Skeletal muscle satellite cell (primary cell): Measurements from ENCODE around the gene DNASE1L1.

Source experiments
- H3K27me3 ChIP-seq: 2 replicates; pipeline ENCODE4 v1.7.0; 2013; ENCODE audit warnings: low read length; ENCODE audit not compliant: control insufficient read depth, insufficient read depth
- H3K36me3 ChIP-seq: 2 replicates; pipeline ENCODE4 v1.7.0; 2013; ENCODE audit warnings: mild to moderate bottlenecking, control low read depth, low read length; ENCODE audit not compliant: insufficient read depth
- H3K4me1 ChIP-seq: 2 replicates; pipeline ENCODE4 v1.7.0; 2013; ENCODE audit warnings: low read length; ENCODE audit not compliant: control insufficient read depth, insufficient read depth
- H3K4me2 ChIP-seq: 2 replicates; pipeline ENCODE4 v1.7.0; 2013; ENCODE audit warnings: mild to moderate bottlenecking, low read length
- H3K4me3 ChIP-seq: 2 replicates; pipeline ENCODE4 v1.7.0; 2013; ENCODE audit warnings: low read length
- H3K9ac ChIP-seq: 2 replicates; pipeline ENCODE4 v1.7.0; 2013; ENCODE audit warnings: mild to moderate bottlenecking, low read depth, low read length, moderate library complexity
- H3K9me3 ChIP-seq: replicated peaks from 2 replicates; pipeline ENCODE4 v1.7.0; 2013; ENCODE audit warnings: mild to moderate bottlenecking, control low read depth, low read length

Gene DNASE1L1

GRCh38 chrX:154370300-154371016 lies 38.6 kb downstream of the DNASE1L1 start:
- Histone ChIP-seq H3K4me1 (peaks cover 51% of the 10 kb centered on the region), H3K27me3 (no peaks in the 10 kb centered on the region), H3K9me3 (no peaks in the 10 kb centered on the region)

GRCh38 chrX:154369449-154370299 lies 39.4 kb downstream of the DNASE1L1 start:
- peak overlapping the region; percentile 99 for H3K9ac ChIP-seq
- H3K27me3 ChIP-seq, result no peaks in the 10 kb centered on the region
- peaks cover 48% of the 10 kb centered on the region for H3K4me1 ChIP-seq
- peaks cover 48% of the 10 kb centered on the region for H3K36me3 ChIP-seq
- H3K4me3 ChIP-seq, result peak overlapping the region; percentile 98
- peak overlapping the region; percentile 90 for H3K4me2 ChIP-seq
- no peaks in the 10 kb centered on the region for H3K9me3 ChIP-seq

More at GRCh38 chrX:154370300-154371016, 38.6 kb downstream of the DNASE1L1 start:
- Histone ChIP-seq H3K9ac (peak overlapping the region; percentile 96), H3K4me2 (peak overlapping the region; percentile 86), H3K36me3 (peaks cover 41% of the 10 kb centered on the region), H3K4me3 (peak overlapping the region; percentile 98)

GRCh38 chrX:154368630-154369448 lies 40.2 kb downstream of the DNASE1L1 start:
- peaks cover 57% of the 10 kb centered on the region for H3K36me3 ChIP-seq
- peak overlapping the region; percentile 99 for H3K9ac ChIP-seq
- H3K4me1 ChIP-seq, result peaks cover 45% of the 10 kb centered on the region
- H3K9me3 ChIP-seq, result no peaks in the 10 kb centered on the region
- H3K4me3 ChIP-seq, result peak overlapping the region; percentile 78
- no peaks in the 10 kb centered on the region for H3K27me3 ChIP-seq
- peak overlapping the region; percentile 90 for H3K4me2 ChIP-seq

GRCh38 chrX:154367474-154368308 lies 41.4 kb downstream of the DNASE1L1 start:
- Histone ChIP-seq H3K9ac (peak overlapping the region; percentile 99), H3K4me1 (peaks cover 37% of the 10 kb centered on the region), H3K9me3 (no peaks in the 10 kb centered on the region), H3K36me3 (peaks cover 63% of the 10 kb centered on the region), H3K4me3 (peak overlapping the region; percentile 78), H3K4me2 (peak overlapping the region; percentile 90), H3K27me3 (no peaks in the 10 kb centered on the region)

GRCh38 chrX:154366666-154367055 lies 42.4 kb downstream of the DNASE1L1 start:
- Histone ChIP-seq H3K4me1 (peaks cover 29% of the 10 kb centered on the region), H3K9me3 (no peaks in the 10 kb centered on the region), H3K9ac (peak overlapping the region; percentile 99), H3K27me3 (no peaks in the 10 kb centered on the region), H3K4me3 (peak overlapping the region; percentile 78), H3K36me3 (peaks cover 73% of the 10 kb centered on the region), H3K4me2 (peak overlapping the region; percentile 90)

- Histone ChIP-seq H3K36me3 (peaks cover 79% of the 10 kb centered on the region), H3K9me3 (no peaks in the 10 kb centered on the region), H3K4me1 (peaks cover 29% of the 10 kb centered on the region), H3K9ac (peak overlapping the region; percentile 99), H3K4me2 (peak overlapping the region; percentile 90), H3K27me3 (no peaks in the 10 kb centered on the region), H3K4me3 (peak overlapping the region; percentile 78)
These were observed 42.9 kb downstream of the DNASE1L1 start for GRCh38 chrX:154365997-154366665.

- H3K4me3 ChIP-seq, result no peak overlapping the region
- H3K4me2 ChIP-seq, result peak overlapping the region; percentile 90
- H3K9ac ChIP-seq, result no peak overlapping the region
- peaks cover 77% of the 10 kb centered on the region for H3K36me3 ChIP-seq
- H3K27me3 ChIP-seq, result no peaks in the 10 kb centered on the region
- H3K4me1 ChIP-seq, result peaks cover 29% of the 10 kb centered on the region
- no peaks in the 10 kb centered on the region for H3K9me3 ChIP-seq
These were observed 43.9 kb downstream of the DNASE1L1 start for GRCh38 chrX:154365052-154365600.

GRCh38 chrX:154363706-154364439 lies 45.2 kb downstream of the DNASE1L1 start:
- Histone ChIP-seq H3K36me3 (peaks cover 85% of the 10 kb centered on the region), H3K27me3 (no peaks in the 10 kb centered on the region), H3K4me2 (no peak overlapping the region), H3K4me1 (peaks cover 30% of the 10 kb centered on the region), H3K9me3 (no peaks in the 10 kb centered on the region), H3K4me3 (no peak overlapping the region), H3K9ac (no peak overlapping the region)

GRCh38 chrX:154362085-154362742 lies 46.8 kb downstream of the DNASE1L1 start:
- H3K9me3 ChIP-seq, result no peaks in the 10 kb centered on the region
- H3K4me1 ChIP-seq, result peaks cover 22% of the 10 kb centered on the region
- no peak overlapping the region for H3K9ac ChIP-seq
- peaks cover 91% of the 10 kb centered on the region for H3K36me3 ChIP-seq
- no peaks in the 10 kb centered on the region for H3K27me3 ChIP-seq
- H3K4me3 ChIP-seq, result no peak overlapping the region
- H3K4me2 ChIP-seq, result no peak overlapping the region
